Astrocyte of the spinal cord (primary cell): ENCODE data around the gene PPP1R9B.

ENCODE experiments used
- DNase-seq: peaks from one replicate; pipeline ENCODE4 v3.0.0; 2011; ENCODE audit warnings: low read depth, low spot score
- H3K4me3 ChIP-seq: 2 replicates; pipeline ENCODE4 v1.5.1; 2011; ENCODE audit warnings: low read depth, mild to moderate bottlenecking, low read length, moderate library complexity
- CTCF ChIP-seq: IDR thresholded peaks from 2 replicates; pipeline ENCODE4 v1.5.1; 2012; ENCODE audit warnings: low read depth, mild to moderate bottlenecking, low read length, inconsistent platforms
- in situ Hi-C: cut with HindIII; loops from 2 replicates; pipeline ENCODE4 v1.10.0; 2017; ENCODE audit warnings: low sequenced_read_pairs

The PPP1R9B gene

GRCh38 chr17:50167371-50167770 is 16.9 kb upstream of the PPP1R9B start:
- no peak overlapping the region for H3K4me3 ChIP-seq
- no peak for TF ChIP-seq CTCF
- DNase-seq = no peak
- in situ Hi-C loops = no loop called here

DNA sequence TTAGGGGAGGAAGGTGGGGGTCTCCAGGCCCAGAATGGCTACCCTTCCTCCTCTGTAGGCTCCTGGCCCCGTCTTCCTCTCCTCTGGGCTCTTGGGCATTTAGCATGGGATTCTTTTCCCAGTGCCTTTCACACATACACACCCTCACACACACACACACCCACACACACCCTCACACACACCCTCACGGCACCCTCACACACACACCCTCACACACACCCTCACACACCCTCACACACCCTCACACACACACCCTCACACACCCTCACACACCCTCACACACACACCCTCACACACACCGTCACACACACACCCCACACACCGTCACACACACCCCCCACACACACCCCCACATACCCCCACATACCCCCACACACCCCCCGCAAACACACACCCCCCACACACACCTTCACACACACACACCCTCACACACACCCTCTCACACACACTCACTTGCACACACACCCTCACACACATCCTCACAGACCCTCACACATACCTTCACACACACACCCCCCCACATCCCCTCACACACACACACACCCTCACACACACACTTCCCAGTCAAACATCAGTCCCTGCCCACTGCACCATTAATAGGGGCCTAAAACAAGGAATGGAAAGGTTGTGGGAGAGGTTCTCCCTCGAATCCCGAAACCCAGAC is 16.2 kb upstream of the PPP1R9B start:
- in situ Hi-C loops = no loop called here
- no peak for TF ChIP-seq CTCF
- H3K4me3 ChIP-seq = no peak overlapping the region
- DNase-seq = no peak

- in situ Hi-C loops = no loop called here
- TF ChIP-seq CTCF = no peak
- no peak within 1 kb of the TSS for H3K4me3 ChIP-seq
- DNase-seq = no peak
Observed at GRCh38 chr17:50165867-50166517, 15.5 kb upstream of the PPP1R9B start, which contains the start of gene SGCA. Gene SGCA, plus strand, starts transcription at chr17:50166005. Its CDS starts 36 bp downstream, at chr17:50166041.

DNA sequence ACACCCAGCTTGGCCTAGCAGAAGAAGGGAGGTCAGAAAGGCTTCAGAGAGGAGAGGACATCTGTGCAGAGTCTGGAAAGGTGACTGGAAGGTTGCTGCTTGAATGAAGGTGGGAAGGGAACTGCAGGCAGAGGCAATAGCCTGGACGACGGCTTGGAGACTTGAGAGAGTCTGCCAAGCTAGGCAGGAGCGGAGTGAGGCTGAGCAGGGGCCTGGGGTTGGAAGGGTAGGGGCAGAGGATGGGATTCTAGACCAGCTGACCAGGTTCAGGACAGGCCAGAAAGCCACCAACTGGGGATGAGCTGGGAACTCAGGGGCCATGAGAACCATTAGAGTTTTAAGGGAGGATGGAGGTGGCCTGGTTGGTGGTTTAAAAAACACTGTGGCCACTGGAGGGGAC is 15.0 kb upstream of the PPP1R9B start:
- DNase-seq = no peak
- in situ Hi-C loops = no loop called here
- no peak overlapping the region for H3K4me3 ChIP-seq
- TF ChIP-seq CTCF = no peak

GRCh38 chr17:50165066-50165465 is 14.6 kb upstream of the PPP1R9B start:
- in situ Hi-C loops = no loop called here
- H3K4me3 ChIP-seq = no peak overlapping the region
- no peak for DNase-seq
- TF ChIP-seq CTCF = no peak

DNA sequence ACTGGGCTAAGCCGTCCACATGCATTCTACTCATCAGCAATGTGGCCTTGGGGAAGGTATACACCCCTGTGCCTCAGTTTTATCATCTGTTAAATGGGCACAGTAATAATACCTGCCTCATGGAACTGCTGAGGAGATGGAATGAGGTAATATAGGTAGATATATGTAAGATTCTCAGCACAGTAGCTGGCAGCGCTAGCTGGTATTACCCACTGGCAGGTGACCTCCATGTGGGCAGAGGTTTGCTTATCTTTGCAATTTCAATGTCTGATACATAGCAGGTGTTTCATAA is 14.2 kb upstream of the PPP1R9B start:
- no peak for TF ChIP-seq CTCF
- no peak overlapping the region for H3K4me3 ChIP-seq
- no peak for DNase-seq
- in situ Hi-C loops = no loop called here
